SIG-M5 (cell line): Measurements from ENCODE around the gene C1orf74.
"Not testable (repeated sequence)": the region's sequence is repeated elsewhere in the genome, so short reads cannot be mapped to it uniquely, and the experiment has no call there.

ENCODE experiments used
- DNase-seq: peaks from one replicate; lab custom pipeline; 2025; lab: John Stamatoyannopoulos, UW

The C1orf74 gene

GRCh38 chr1:209805875-209806760 is 21.8 kb upstream of the C1orf74 start, which contains the start of gene IRF6:
IRF6 (minus strand) TSS chr1:209806142; CDS start chr1:209801413, 4,729 bp downstream.
- no peak for DNase-seq

GRCh38 chr1:209805341-209805781 is 21.0 kb upstream of the C1orf74 start:
- DNase-seq, result no peak

- no peak for DNase-seq
Observed at GRCh38 chr1:209803568-209803967, 19.2 kb upstream of the C1orf74 start.

- no peak for DNase-seq
Observed at GRCh38 chr1:209802780-209803152, 18.4 kb upstream of the C1orf74 start.

- DNase-seq, result no peak
Observed at GRCh38 chr1:209802117-209802779, 17.9 kb upstream of the C1orf74 start.

- no peak for DNase-seq
Observed at GRCh38 chr1:209800984-209801834, 16.9 kb upstream of the C1orf74 start.

- DNase-seq, result no peak
Observed at GRCh38 chr1:209797978-209798639, 13.8 kb upstream of the C1orf74 start.

GRCh38 chr1:209793711-209794110 is 9.4 kb upstream of the C1orf74 start:
- not testable (repeated sequence) for DNase-seq

- no peak for DNase-seq
Observed at GRCh38 chr1:209791920-209792319, 7.6 kb upstream of the C1orf74 start.

- no peak for DNase-seq
Observed at GRCh38 chr1:209790286-209791193, 6.2 kb upstream of the C1orf74 start.

GRCh38 chr1:209789245-209789644 is 4.9 kb upstream of the C1orf74 start:
- no peak for DNase-seq

GRCh38 chr1:209787551-209787950 is 3.2 kb upstream of the C1orf74 start:
- no peak for DNase-seq

- DNase-seq, result no peak
Observed at GRCh38 chr1:209786146-209786545, 1.8 kb upstream of the C1orf74 start.

GRCh38 chr1:209785592-209785991 is 1.2 kb upstream of the C1orf74 start:
- no peak for DNase-seq

- no peak for DNase-seq
Observed at GRCh38 chr1:209783386-209783785, 973 bp downstream of the C1orf74 start.

GRCh38 chr1:209780268-209780667 is 4.1 kb downstream of the C1orf74 start:
- DNase-seq, result no peak

- DNase-seq, result no peak
Observed at GRCh38 chr1:209778102-209778501, 6.3 kb downstream of the C1orf74 start.

- no peak for DNase-seq
Observed at GRCh38 chr1:209777587-209777986, 6.8 kb downstream of the C1orf74 start.

- DNase-seq, result no peak
Observed at GRCh38 chr1:209775678-209776077, 8.7 kb downstream of the C1orf74 start.

- DNase-seq, result no peak
Observed at GRCh38 chr1:209774592-209774991, 9.8 kb downstream of the C1orf74 start.

GRCh38 chr1:209772126-209772525 is 12.2 kb downstream of the C1orf74 start:
- no peak for DNase-seq
